Mucosa of stomach (tissue), 1 donor: Measurements from ENCODE around the gene MKI67.
"Not testable (repeated sequence)": the region's sequence is repeated elsewhere in the genome, so short reads cannot be mapped to it uniquely, and the experiment has no call there.

Experiments
- H3K27me3 ChIP-seq: one replicate; pipeline ENCODE4 v1.7.0; 2013; ENCODE audit warnings: mild to moderate bottlenecking, low read length; ENCODE audit not compliant: control insufficient read depth, insufficient read depth
- H3K36me3 ChIP-seq: one replicate; pipeline ENCODE4 v1.7.0; 2013; ENCODE audit warnings: low read length; ENCODE audit not compliant: control insufficient read depth, insufficient read depth
- H3K4me1 ChIP-seq: one replicate; pipeline ENCODE4 v1.7.0; 2013; ENCODE audit warnings: mild to moderate bottlenecking, low read length; ENCODE audit not compliant: control insufficient read depth, insufficient read depth
- H3K4me3 ChIP-seq: one replicate; pipeline ENCODE4 v1.7.0; 2013; ENCODE audit warnings: low read length
- H3K9ac ChIP-seq: one replicate; pipeline ENCODE4 v1.7.0; 2013; ENCODE audit warnings: mild to moderate bottlenecking, low read length, moderate library complexity
- H3K9me3 ChIP-seq: one replicate; pipeline ENCODE4 v1.7.0; 2013; ENCODE audit warnings: mild to moderate bottlenecking, low read length, moderate library complexity; ENCODE audit not compliant: control insufficient read depth
- donor health status: Pancreatic carcinoma.

MKI67 gene

GRCh38 chr10:128097783-128098182 is 28.4 kb downstream of the MKI67 start:
- H3K27me3 ChIP-seq: no peaks in the 10 kb centered on the region
- H3K4me3 ChIP-seq: no peak overlapping the region

GRCh38 chr10:128096486-128097199 is 29.6 kb downstream of the MKI67 start:
- Histone ChIP-seq H3K9ac (no peak overlapping the region), H3K9me3 (no peaks in the 10 kb centered on the region), H3K27me3 (peaks cover 1% of the 10 kb centered on the region), H3K36me3 (no peaks in the 10 kb centered on the region), H3K4me1 (no peaks in the 10 kb centered on the region), H3K4me3 (no peak overlapping the region)

More at GRCh38 chr10:128097783-128098182, 28.4 kb downstream of the MKI67 start:
- Histone ChIP-seq H3K4me1 (no peaks in the 10 kb centered on the region), H3K36me3 (no peaks in the 10 kb centered on the region), H3K9ac (no peak overlapping the region), H3K9me3 (no peaks in the 10 kb centered on the region)

GRCh38 chr10:128095753-128096469 is 30.3 kb downstream of the MKI67 start:
- no peaks in the 10 kb centered on the region for H3K36me3 ChIP-seq
- H3K9me3 ChIP-seq: no peaks in the 10 kb centered on the region
- H3K4me1 ChIP-seq: no peaks in the 10 kb centered on the region
- H3K9ac ChIP-seq: no peak overlapping the region
- peaks cover 3% of the 10 kb centered on the region for H3K27me3 ChIP-seq
- no peak overlapping the region for H3K4me3 ChIP-seq

DNA sequence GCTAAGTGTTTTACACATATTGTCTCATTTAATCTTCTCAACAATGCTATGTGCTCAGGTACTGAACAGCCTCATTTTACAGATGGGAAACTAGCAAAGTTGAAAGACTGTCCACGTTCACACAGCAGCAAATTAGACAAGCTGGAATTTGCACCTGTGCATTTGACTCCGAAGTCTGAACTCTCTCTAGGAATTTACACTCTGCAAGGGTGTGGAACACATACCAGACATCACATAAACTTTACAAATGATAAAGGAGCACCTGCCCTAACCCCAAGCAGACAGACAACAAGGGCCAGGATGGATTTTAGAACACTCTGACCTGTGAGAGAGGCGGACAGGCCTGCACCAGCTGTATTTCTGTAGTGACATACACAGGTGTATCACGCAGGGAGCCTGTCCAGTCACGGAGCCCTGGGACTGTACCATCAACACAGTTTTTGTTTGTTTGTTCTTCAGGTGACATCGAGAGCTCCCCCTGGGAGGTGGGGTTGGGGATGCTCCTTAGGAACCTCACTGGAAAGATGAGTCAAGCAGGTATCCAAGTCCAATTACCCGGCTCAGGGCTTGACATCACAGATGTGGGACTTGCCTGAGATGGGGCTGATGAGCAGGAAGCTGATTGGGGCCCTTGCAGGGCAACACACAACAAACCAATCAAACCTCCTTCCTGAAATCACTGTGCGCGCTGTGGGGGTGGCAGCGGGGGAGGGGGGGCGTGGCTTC is 31.0 kb downstream of the MKI67 start:
- H3K36me3 ChIP-seq: no peaks in the 10 kb centered on the region
- H3K4me3 ChIP-seq: no peak overlapping the region
- H3K9ac ChIP-seq: no peak overlapping the region
- H3K9me3 ChIP-seq: no peaks in the 10 kb centered on the region
- no peaks in the 10 kb centered on the region for H3K4me1 ChIP-seq
- H3K27me3 ChIP-seq: peaks cover 3% of the 10 kb centered on the region

DNA sequence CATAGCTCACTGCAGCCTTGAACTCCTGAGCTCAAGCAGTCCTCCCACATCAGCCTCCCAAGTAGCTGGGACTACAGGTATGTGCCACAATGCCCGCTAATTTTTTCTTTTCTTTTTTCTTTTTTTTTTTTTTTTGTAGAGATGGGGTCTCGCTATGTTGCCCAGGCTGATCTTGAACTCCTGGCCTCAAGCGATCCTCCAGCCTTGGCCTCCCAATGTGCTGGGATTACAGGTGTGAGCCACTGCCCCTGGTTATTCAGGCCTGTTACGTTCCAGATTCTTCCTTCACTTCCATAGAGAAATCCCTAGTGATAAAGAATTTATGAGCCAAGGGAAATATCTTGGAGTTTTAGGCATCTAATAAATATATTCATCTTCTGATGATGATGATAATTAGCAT is 31.6 kb downstream of the MKI67 start:
- H3K36me3 ChIP-seq, H3K27me3 ChIP-seq, H3K4me3 ChIP-seq, H3K9ac ChIP-seq, H3K4me1 ChIP-seq, H3K9me3 ChIP-seq: not testable (repeated sequence)

GRCh38 chr10:128092454-128092853 is 33.8 kb downstream of the MKI67 start:
- peaks cover 9% of the 10 kb centered on the region for H3K27me3 ChIP-seq

DNA sequence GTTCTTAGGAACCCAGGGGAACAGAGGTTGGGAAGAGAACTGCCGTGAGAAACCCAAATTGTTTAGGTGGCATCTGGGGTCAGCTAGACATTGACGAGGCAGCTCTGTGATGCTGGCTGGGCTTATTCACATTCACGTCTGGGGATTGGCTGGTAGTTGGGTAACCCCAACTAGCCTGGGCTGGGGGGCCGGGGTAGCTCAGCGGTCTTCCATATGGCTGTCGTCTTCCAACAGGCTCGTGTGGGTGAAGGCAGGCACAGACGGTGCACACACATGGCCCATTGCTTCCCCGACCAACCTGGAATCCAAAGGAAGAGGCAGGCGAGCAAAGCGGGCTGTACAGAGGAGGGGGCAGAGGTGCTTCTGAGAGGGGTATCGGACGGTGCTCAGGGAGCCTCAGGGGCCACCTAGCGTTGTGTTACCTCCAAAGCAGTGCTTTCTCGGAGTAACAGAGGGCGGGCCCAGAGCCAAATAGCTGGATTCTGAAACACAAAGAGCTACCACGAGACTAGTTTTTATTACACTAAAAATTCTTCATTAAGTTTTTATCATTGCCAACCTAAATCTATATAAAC is 34.5 kb downstream of the MKI67 start:
- Histone ChIP-seq H3K4me3 (no peak overlapping the region), H3K27me3 (peaks cover 9% of the 10 kb centered on the region), H3K9me3 (no peaks in the 10 kb centered on the region), H3K4me1 (no peaks in the 10 kb centered on the region), H3K9ac (no peak overlapping the region), H3K36me3 (no peaks in the 10 kb centered on the region)

More at GRCh38 chr10:128092454-128092853, 33.8 kb downstream of the MKI67 start:
- H3K4me3 ChIP-seq: no peak overlapping the region
- no peaks in the 10 kb centered on the region for H3K4me1 ChIP-seq
- no peaks in the 10 kb centered on the region for H3K9me3 ChIP-seq
- H3K36me3 ChIP-seq: no peaks in the 10 kb centered on the region
- H3K9ac ChIP-seq: no peak overlapping the region

- Histone ChIP-seq H3K9ac (no peak overlapping the region), H3K4me1 (no peaks in the 10 kb centered on the region), H3K36me3 (no peaks in the 10 kb centered on the region), H3K27me3 (peaks cover 9% of the 10 kb centered on the region), H3K9me3 (no peaks in the 10 kb centered on the region), H3K4me3 (no peak overlapping the region)
Measured at GRCh38 chr10:128087884-128088709, 38.1 kb downstream of the MKI67 start.

DNA sequence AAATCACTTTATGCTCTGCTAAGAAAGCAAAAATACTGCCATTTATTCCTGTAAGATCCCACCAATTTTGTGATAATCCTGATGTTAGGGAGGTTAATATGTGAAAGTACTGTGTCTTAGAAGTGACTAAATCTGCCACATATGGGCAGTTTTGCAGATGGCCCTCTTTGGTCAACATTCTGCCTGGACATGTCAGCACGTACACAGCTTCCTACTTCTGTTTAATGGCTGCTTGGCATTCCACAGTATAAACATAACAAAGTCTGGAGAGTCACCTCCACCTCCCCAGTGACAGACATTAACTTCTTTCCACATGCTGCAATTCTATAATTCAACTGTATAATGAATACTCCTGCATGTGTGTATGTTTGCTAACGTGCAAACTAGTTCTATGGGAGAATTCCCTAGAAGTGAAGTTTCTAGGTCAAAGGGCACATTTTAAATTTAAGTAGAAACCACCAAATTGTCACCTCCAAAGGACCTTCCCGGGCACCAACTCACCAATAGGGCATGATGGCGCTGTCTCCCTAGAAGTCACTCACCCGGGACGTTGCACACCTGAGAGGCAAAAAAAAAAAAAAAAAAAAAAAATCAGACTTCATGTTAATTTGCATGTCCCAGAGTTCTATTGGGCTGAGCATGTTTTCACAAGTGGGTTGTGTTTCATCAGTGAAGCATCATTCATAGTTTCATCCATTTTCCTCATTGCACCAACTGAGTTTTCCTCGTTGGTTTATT is 38.9 kb downstream of the MKI67 start:
- Histone ChIP-seq H3K9ac (no peak overlapping the region), H3K36me3 (no peaks in the 10 kb centered on the region), H3K9me3 (no peaks in the 10 kb centered on the region), H3K27me3 (peaks cover 9% of the 10 kb centered on the region), H3K4me3 (no peak overlapping the region), H3K4me1 (no peaks in the 10 kb centered on the region)

GRCh38 chr10:128086003-128086863 is 40.0 kb downstream of the MKI67 start:
- H3K36me3 ChIP-seq: no peaks in the 10 kb centered on the region
- H3K4me1 ChIP-seq: no peaks in the 10 kb centered on the region
- no peak overlapping the region for H3K4me3 ChIP-seq
- peaks cover 6% of the 10 kb centered on the region for H3K27me3 ChIP-seq
- no peak overlapping the region for H3K9ac ChIP-seq
- H3K9me3 ChIP-seq: no peaks in the 10 kb centered on the region
